HepG2 (cell line): ENCODE measurements around the gene SLC25A10. TPM values are rescaled to one million over a fixed set of nuclear protein-coding genes. Genes with fewer than 3 reads are reported as not detected.

Experiments
- ARID2 ChIP-seq: sonication (generic); formaldehyde crosslinking; IDR thresholded peaks from 2 replicates; pipeline ENCODE4 v1.8.1; 2022; ENCODE audit warnings: mild to moderate bottlenecking, missing genetic modification reagents, borderline replicate concordance
- GLMP ChIP-seq: sonication (generic); formaldehyde crosslinking; IDR thresholded peaks from 2 replicates; pipeline ENCODE4 v1.9.0; 2021; ENCODE audit warnings: missing genetic modification reagents, mild to moderate bottlenecking, borderline replicate concordance
- GMEB2 ChIP-seq: IDR thresholded peaks from 2 replicates; pipeline ENCODE4 v1.6.1; 2016; ENCODE audit warnings: missing biosample characterization, missing genetic modification reagents, low read depth
- KIAA2018 ChIP-seq: sonication (generic); formaldehyde crosslinking; IDR thresholded peaks from 2 replicates; pipeline ENCODE4 v1.5.0; 2020; ENCODE audit warnings: mild to moderate bottlenecking, missing genetic modification reagents, borderline replicate concordance
- MED1 ChIP-seq: sonication (generic); formaldehyde crosslinking; IDR thresholded peaks from 2 replicates; pipeline ENCODE4 v1.4.0; 2020; ENCODE audit warnings: missing genetic modification reagents
- MEF2D ChIP-seq: sonication (generic); formaldehyde crosslinking; IDR thresholded peaks from 2 replicates; pipeline ENCODE4 v1.5.1; 2020; ENCODE audit warnings: mild to moderate bottlenecking, missing genetic modification reagents
- MZF1 ChIP-seq: sonication (generic); formaldehyde crosslinking; IDR thresholded peaks from 2 replicates; pipeline ENCODE4 v1.8.1; 2023; ENCODE audit warnings: mild to moderate bottlenecking, missing genetic modification reagents, borderline replicate concordance
- PHF20 ChIP-seq: sonication (generic); formaldehyde crosslinking; IDR thresholded peaks from 2 replicates; pipeline ENCODE4 v1.5.0; 2020; ENCODE audit warnings: mild to moderate bottlenecking, missing genetic modification reagents
- RBAK ChIP-seq: sonication (generic); formaldehyde crosslinking; IDR thresholded peaks from 2 replicates; pipeline ENCODE4 v1.5.1; 2020; ENCODE audit warnings: mild to moderate bottlenecking, missing genetic modification reagents
- TEAD2 ChIP-seq: sonication (generic); formaldehyde crosslinking; IDR thresholded peaks from 2 replicates; pipeline ENCODE4 v1.9.0; 2021; ENCODE audit warnings: missing genetic modification reagents
- ZBTB34 ChIP-seq: sonication (generic); formaldehyde crosslinking; IDR thresholded peaks from 2 replicates; pipeline ENCODE4 v1.8.0; 2022; ENCODE audit warnings: mild to moderate bottlenecking, missing genetic modification reagents
- ZFP36 ChIP-seq: fragments of 150-350 bp; IDR thresholded peaks from 2 replicates; pipeline ENCODE4 v1.6.1; 2018; ENCODE audit warnings: borderline replicate concordance, low read length, low read depth; ENCODE audit not compliant: partially characterized antibody
- ZFYVE20 ChIP-seq: sonication (generic); formaldehyde crosslinking; IDR thresholded peaks from 2 replicates; pipeline ENCODE4 v1.8.0; 2023; ENCODE audit warnings: low read depth, mild to moderate bottlenecking, moderate library complexity, missing genetic modification reagents, borderline replicate concordance
- ZMYM3 ChIP-seq: sonication (generic); formaldehyde crosslinking; IDR thresholded peaks from 2 replicates; pipeline ENCODE4 v1.5.1; 2020; ENCODE audit warnings: mild to moderate bottlenecking, missing genetic modification reagents
- ZNF343 ChIP-seq: sonication (generic); formaldehyde crosslinking; IDR thresholded peaks from 2 replicates; pipeline ENCODE4 v1.4.0; 2020; ENCODE audit warnings: mild to moderate bottlenecking, missing genetic modification reagents
- ZNF660 ChIP-seq: sonication (generic); formaldehyde crosslinking; IDR thresholded peaks from 2 replicates; pipeline ENCODE4 v1.5.1; 2020; ENCODE audit warnings: mild to moderate bottlenecking, low read depth, missing genetic modification reagents, borderline replicate concordance
- polyA plus RNA-seq, 8 experiments: library from polyadenylated mRNA; depleted of rRNA in 3 of 8; stranded (reverse) in 7 of 8; unstranded in 1 of 8; fragments of >200 nt; fragmentation: Illumina TruSeq in 4 of 8; extraction: Trizol in 4 of 8; gene quantifications; 2 replicates each; pipeline versions ENCODE4 v1.2.1 to v1.2.3, GENCODE V29; 2011 to 2016; ENCODE audit warnings: low read depth in 4 of 8, missing spikeins in 1 of 8, mixed read lengths in 1 of 8; ENCODE audit not compliant: insufficient read depth in 1 of 8
- total RNA-seq, 5 experiments: library from RNA; depleted of rRNA; stranded (reverse); fragments of >200 nt; fragmentation: Illumina TruSeq; extraction: Trizol; gene quantifications; 2 replicates each; pipeline ENCODE4 v1.2.3, GENCODE V29; 2016; ENCODE audit warnings: low read depth in 1 of 5

Gene SLC25A10
- total and polyA plus RNA-seq, 2 of the 13 experiments (the other 11 are each of a cell fraction or from before 2014, with no cell fraction given), result 46.5 to 140 TPM

GRCh38 chr17:81702934-81703746 lies 8.9 kb upstream of the SLC25A10 start, which contains the start of gene MRPL12 (continued):
- TF ChIP-seq GLMP (no peak), ARID2 (CRISPR knock-in tag) (0 out of 2 replicates have a peak, but pooled peaks have one; percentile 61), ZFYVE20 (peak; percentile 85; the same call in 1 of the 2 replicates), KIAA2018 (CRISPR knock-in tag) (no peak), ZFP36 (no peak), ZNF343 (peak; percentile 72; the same call in 1 of the 2 replicates), MZF1 (CRISPR knock-in tag) (peak; percentile 72; the same call in 1 of the 2 replicates), MED1 (CRISPR knock-in tag) (peak; percentile 89), ZNF660 (CRISPR knock-in tag) (no peak), ZMYM3 (CRISPR knock-in tag) (no peak), RBAK (no peak), TEAD2 (CRISPR knock-in tag) (peak; percentile 60; the same call in 1 of the 2 replicates), ZBTB34 (CRISPR knock-in tag) (0 out of 2 replicates have a peak, but pooled peaks have one; percentile 15), MEF2D (CRISPR knock-in tag) (peak; percentile 87), GMEB2 (CRISPR knock-in tag) (peak; percentile 67), PHF20 (peak; percentile 98)
